ENCODE data around the gene VDAC2. TPM values are rescaled to one million over a fixed set of nuclear protein-coding genes. Genes with fewer than 3 reads are reported as not detected.
A peak's percentile ranks its signal among the peaks of the same experiment; 100 is the strongest.

Gene VDAC2
- total and polyA plus RNA-seq, 2 donors (not counting 1 experiment from before 2014, with no cell fraction given): 49.2 to 83.6 TPM

DNA sequence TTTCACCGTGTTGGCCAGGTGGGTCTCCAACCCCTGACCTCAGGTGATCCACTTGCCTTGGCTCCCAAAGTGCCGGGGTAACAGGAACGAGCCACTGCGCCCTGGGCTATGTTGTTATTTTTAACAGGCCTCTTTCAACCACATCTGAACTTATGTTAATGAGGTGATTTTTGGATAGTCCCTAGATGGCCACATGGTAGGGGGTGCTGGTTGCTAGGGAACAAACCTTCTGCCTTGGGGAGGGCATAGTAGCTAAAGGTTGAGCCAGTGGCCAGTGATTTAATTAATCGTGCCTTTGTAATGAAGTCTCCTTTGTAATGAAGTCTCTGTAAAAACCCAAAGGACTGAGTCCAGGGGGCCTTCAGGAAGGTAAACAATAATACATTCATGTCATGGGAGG lies 16.1 kb downstream of the VDAC2 start:
- 67% methylated on average over 1 of the region's 5 CpGs for WGBS (ENCODE audit: insufficient coverage)
- ChIA-PET CTCF (interaction anchor here (0.6 to 2.0 kb wide), 6 partner anchors 16 to 1347 kb away, joined by 3 to 13 read pairs (median 4); partner anchors contain the start of gene VDAC2), POLR2A (interaction anchor here (1.7 kb wide), 1 partner anchor 11 kb away, joined by 3 read pairs; no protein-coding TSS in a partner anchor)
- intact Hi-C loops (cut with micrococcal nuclease): no loop called here
- H3K27ac ChIP-seq (ENCODE audit: low read length in 2 of 2): peak overlapping the region in 1 of 2 donors; percentile 65
- no peak overlapping the region for H3K4me3 Mint-ChIP-seq
- H3K4me1 ChIP-seq (ENCODE audit: control insufficient read depth in 2 of 2, insufficient read depth in 2 of 2, low read length in 2 of 2): peaks cover 0 to 11% of the 10 kb centered on the region in 2 donors
- H3K27me3 ChIP-seq (replicated peaks in 1 of 4; ENCODE audit: control extremely low read depth in 1 of 4, control insufficient read depth in 3 of 4, insufficient read depth in 4 of 4, low read length in 3 of 4): no peaks in the 10 kb centered on the region
- H2AFZ ChIP-seq (ENCODE audit: insufficient read depth, low read depth, low read length, poor library complexity, severe bottlenecking): no peak overlapping the region
- no peaks in the 10 kb centered on the region for H3K9me3 Mint-ChIP-seq (ENCODE audit: insufficient read depth)
- no peak for TF ChIP-seq EZH2 (IDR thresholded peaks at IDR 0.05; ENCODE audit: borderline replicate concordance, insufficient read depth, low read depth, low read length, poor library complexity, severe bottlenecking)
- TF ChIP-seq, protein P1, sequence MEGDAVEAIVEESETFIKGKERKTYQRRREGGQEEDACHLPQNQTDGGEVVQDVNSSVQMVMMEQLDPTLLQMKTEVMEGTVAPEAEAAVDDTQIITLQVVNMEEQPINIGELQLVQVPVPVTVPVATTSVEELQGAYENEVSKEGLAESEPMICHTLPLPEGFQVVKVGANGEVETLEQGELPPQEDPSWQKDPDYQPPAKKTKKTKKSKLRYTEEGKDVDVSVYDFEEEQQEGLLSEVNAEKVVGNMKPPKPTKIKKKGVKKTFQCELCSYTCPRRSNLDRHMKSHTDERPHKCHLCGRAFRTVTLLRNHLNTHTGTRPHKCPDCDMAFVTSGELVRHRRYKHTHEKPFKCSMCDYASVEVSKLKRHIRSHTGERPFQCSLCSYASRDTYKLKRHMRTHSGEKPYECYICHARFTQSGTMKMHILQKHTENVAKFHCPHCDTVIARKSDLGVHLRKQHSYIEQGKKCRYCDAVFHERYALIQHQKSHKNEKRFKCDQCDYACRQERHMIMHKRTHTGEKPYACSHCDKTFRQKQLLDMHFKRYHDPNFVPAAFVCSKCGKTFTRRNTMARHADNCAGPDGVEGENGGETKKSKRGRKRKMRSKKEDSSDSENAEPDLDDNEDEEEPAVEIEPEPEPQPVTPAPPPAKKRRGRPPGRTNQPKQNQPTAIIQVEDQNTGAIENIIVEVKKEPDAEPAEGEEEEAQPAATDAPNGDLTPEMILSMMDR (IDR thresholded peaks at IDR 0.05): no peak
- no peak overlapping the region for H3K4me3 ChIP-seq (ENCODE audit: control extremely low read depth in 1 of 5, extremely low read depth in 1 of 5, insufficient read depth in 1 of 5, low read depth in 2 of 5, low read length in 4 of 5)
- DNase-seq (no peak), ATAC-seq (ENCODE audit: low read depth) (no peak)
- peaks cover 50% of the 10 kb centered on the region for H3K79me2 ChIP-seq (ENCODE audit: control insufficient read depth, insufficient read depth, low read length)
- H3K9me3 ChIP-seq (ENCODE audit: control extremely low read depth in 1 of 3, control insufficient read depth in 2 of 3, insufficient read depth in 1 of 3, low read length in 2 of 3): no peaks in the 10 kb centered on the region
- H3K27me3 Mint-ChIP-seq: no peaks in the 10 kb centered on the region
- no peak overlapping the region for H3K4me2 ChIP-seq (replicated peaks; ENCODE audit: low read depth, low read length, poor library complexity, severe bottlenecking)
- no peak overlapping the region for H3K9ac ChIP-seq (ENCODE audit: low read length)
- peaks cover 0 to 76% of the 10 kb centered on the region in 2 experiments for H3K36me3 ChIP-seq (replicated peaks in 1 of 2; ENCODE audit: control extremely low read depth in 1 of 2, control insufficient read depth in 1 of 2, extremely low read depth in 1 of 2, insufficient read depth in 2 of 2, low read length in 1 of 2)
- peaks cover 39% of the 10 kb centered on the region for H3K4me1 Mint-ChIP-seq
- peaks cover 28% of the 10 kb centered on the region for H4K20me1 ChIP-seq (ENCODE audit: control insufficient read depth, insufficient read depth, low read length, poor library complexity, severe bottlenecking)
- peak overlapping the region; percentile 73 for H3K27ac Mint-ChIP-seq

DNA sequence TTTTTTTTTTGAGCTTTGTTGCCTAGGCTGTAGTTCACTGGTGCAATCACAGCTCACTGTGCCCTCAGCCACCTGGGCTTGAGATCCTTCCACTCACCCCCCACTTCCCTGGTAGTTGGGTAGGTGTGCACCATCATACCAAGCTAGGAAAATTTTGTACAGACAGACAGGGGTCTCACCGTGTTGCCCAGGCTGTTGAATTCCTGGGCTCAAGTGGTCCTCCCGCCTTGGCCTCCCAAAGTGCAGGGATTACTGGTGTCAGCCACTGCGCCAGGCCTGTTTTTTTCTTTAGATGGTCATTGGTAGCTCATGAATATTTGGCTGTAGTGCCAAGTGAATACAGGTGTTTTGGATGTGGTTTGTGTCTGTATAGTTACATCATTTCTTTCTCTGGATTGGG lies 17.7 kb downstream of the VDAC2 start:
- H3K4me3 Mint-ChIP-seq: no peak overlapping the region
- no peaks in the 10 kb centered on the region for H3K27me3 Mint-ChIP-seq
- no peak overlapping the region for H2AFZ ChIP-seq (ENCODE audit: insufficient read depth, low read depth, low read length, poor library complexity, severe bottlenecking)
- ATAC-seq (ENCODE audit: low read depth) (no peak), DNase-seq (no peak)
- ChIA-PET CTCF (interaction anchor here (2.0 kb wide), 2 partner anchors 18 to 41 kb away, joined by 10 to 13 read pairs; partner anchors contain the start of gene VDAC2), POLR2A (interaction anchor here (0.7 kb wide), 1 partner anchor 13 kb away, joined by 7 read pairs; no protein-coding TSS in a partner anchor)
- H3K4me1 ChIP-seq (ENCODE audit: control insufficient read depth in 2 of 2, insufficient read depth in 2 of 2, low read length in 2 of 2): peaks cover 0 to 11% of the 10 kb centered on the region in 2 donors
- H3K9me3 ChIP-seq (ENCODE audit: control extremely low read depth in 1 of 3, control insufficient read depth in 2 of 3, insufficient read depth in 1 of 3, low read length in 2 of 3): no peaks in the 10 kb centered on the region
- H3K9me3 Mint-ChIP-seq (ENCODE audit: insufficient read depth): no peaks in the 10 kb centered on the region
- peak overlapping the region in 1 of 2 donors; percentile 37 for H3K27ac ChIP-seq (ENCODE audit: low read length in 2 of 2)
- intact Hi-C loops (cut with micrococcal nuclease): no loop called here
- H3K36me3 ChIP-seq (replicated peaks in 1 of 2; ENCODE audit: control extremely low read depth in 1 of 2, control insufficient read depth in 1 of 2, extremely low read depth in 1 of 2, insufficient read depth in 2 of 2, low read length in 1 of 2): peaks cover 0 to 70% of the 10 kb centered on the region in 2 experiments
- 92% methylated on average over 3 of the region's 3 CpGs for WGBS (ENCODE audit: insufficient coverage)
- peak overlapping the region; percentile 15 for H3K27ac Mint-ChIP-seq
- peaks cover 43% of the 10 kb centered on the region for H3K4me1 Mint-ChIP-seq
- H3K4me2 ChIP-seq (replicated peaks; ENCODE audit: low read depth, low read length, poor library complexity, severe bottlenecking): no peak overlapping the region
- peaks cover 28% of the 10 kb centered on the region for H4K20me1 ChIP-seq (ENCODE audit: control insufficient read depth, insufficient read depth, low read length, poor library complexity, severe bottlenecking)
- H3K9ac ChIP-seq (ENCODE audit: low read length): no peak overlapping the region
- H3K27me3 ChIP-seq (replicated peaks in 1 of 4; ENCODE audit: control extremely low read depth in 1 of 4, control insufficient read depth in 3 of 4, insufficient read depth in 4 of 4, low read length in 3 of 4): no peaks in the 10 kb centered on the region
- no peak overlapping the region for H3K4me3 ChIP-seq (ENCODE audit: control extremely low read depth in 1 of 5, extremely low read depth in 1 of 5, insufficient read depth in 1 of 5, low read depth in 2 of 5, low read length in 4 of 5)
- H3K79me2 ChIP-seq (ENCODE audit: control insufficient read depth, insufficient read depth, low read length): peaks cover 40% of the 10 kb centered on the region
- no peak for TF ChIP-seq EZH2 (IDR thresholded peaks at IDR 0.05; ENCODE audit: borderline replicate concordance, insufficient read depth, low read depth, low read length, poor library complexity, severe bottlenecking)
- TF ChIP-seq, protein P1 (IDR thresholded peaks at IDR 0.05): no peak

Data from B cell (primary cell).